ENCODE measurements around the gene ZSCAN1.

The ZSCAN1 gene

DNA sequence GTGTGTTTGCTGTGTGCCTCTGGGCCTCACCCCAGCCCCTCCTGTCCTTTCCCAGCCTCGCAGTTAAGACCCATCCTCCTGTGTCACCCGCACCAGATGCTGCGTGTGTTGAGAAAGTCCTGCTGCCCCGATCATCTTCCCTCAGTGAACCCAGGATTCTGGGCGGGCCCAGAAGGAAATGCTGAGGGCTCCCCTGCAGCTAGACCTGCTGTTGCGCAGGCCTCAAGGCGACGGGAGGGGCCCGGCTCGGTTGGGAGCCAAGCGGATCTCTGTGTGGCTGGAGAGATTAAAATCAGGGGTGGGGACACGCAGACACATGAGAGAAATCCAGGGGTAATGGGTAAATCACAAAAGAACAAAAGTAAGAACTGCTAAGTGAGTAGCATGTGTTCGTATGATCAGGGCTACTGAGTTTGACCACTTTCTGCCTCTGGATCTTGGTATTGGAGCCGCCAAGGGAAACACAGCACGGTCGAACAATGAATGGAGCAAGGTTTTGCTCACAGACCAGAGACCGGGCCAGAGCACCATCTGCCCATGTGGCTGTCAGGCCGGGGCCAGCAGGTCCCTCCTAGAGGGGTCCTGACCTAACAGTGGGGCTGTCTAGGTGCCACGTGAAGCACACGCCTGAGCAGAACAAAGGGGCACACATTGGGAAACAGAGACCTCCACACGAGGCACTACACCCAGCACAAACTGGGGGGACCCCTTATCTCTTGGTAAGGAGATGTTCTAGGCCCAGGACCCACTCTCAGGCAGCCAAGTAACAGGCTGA, 7.1 kb downstream of the ZSCAN1 start:
- DNase-seq: no peak

DNA sequence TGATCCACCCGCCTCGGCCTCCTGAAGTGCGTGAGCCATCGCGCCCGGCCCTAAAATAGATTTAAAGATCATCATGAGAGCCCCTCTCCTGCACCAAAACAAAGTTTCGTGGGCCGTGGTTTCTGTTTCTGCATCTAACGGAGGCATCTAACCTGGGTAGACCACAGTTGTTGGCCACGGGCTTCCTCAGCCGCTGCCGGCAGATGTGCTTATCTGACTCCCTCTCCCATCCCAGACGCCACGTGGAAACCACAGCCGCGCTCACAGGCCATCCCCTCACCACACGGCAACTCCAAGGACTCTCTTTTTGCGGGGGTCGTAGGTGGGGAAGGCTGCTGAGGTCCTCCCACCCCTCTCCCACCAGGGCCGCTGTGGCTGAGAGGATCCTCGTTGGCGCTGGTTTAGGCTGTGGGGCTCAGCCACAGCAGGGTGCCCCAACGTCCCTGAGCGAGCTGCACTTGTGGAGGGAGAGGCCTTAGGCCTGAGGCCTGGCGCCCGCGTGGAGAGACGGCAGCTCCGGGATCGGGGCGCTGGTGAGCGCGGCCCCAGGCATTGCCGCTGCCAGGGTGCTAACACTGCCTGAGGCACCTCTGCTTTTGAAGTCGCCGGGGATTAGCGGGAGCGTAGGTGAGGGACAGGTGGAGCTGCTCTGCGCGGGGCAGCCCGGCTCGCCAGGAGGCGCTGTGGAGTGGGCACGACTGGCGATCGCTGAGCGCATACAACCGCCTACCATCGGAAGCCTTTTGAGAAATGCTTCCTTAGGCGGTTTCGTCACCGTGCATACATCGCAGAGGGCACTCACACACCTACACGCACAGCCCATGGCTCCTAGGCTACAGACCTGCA, 8.9 kb downstream of the ZSCAN1 start:
- peak; percentile 13 for DNase-seq

DNA sequence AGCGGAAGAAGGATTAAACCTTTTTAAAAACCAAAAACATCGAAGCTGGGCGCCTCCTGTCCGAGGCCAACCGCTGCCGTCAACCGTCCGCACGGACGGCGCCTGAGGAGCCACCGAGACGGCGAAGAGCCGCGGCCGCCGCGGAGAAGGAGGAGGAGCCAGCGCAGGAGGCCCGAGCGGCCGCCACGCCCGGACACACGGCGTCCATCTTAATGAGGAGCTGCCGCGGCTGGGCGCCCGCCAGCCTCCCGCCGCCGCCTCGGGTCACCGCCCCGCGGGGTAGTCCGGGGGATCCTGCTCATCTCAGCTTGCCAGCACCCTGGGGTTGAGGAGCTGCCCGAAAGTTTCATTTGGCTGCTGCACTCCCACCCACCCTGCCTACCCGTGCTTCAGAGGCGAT, 10.6 kb downstream of the ZSCAN1 start:
- DNase-seq: peak; percentile 8

DNA sequence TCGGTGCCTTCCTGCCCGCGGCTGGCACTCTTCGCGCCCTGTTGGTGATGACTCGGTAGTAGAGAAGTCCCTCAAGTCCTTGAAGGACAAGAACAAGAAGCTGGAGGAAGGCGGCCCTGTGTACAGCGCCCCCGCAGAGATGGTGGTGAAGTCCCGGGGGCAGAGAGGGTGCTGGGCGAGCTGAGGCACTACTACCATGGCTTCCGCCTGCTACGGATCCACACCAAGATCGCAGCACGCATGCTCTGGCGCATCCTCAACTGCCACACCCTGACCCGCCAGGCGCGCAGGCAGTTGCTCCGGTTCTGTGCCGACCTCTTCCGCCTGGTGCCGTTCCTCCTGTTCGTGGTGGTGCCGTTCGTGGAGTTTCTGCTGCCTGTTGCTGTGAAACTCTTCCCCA, 11.1 kb downstream of the ZSCAN1 start:
- no peak for DNase-seq

DNA sequence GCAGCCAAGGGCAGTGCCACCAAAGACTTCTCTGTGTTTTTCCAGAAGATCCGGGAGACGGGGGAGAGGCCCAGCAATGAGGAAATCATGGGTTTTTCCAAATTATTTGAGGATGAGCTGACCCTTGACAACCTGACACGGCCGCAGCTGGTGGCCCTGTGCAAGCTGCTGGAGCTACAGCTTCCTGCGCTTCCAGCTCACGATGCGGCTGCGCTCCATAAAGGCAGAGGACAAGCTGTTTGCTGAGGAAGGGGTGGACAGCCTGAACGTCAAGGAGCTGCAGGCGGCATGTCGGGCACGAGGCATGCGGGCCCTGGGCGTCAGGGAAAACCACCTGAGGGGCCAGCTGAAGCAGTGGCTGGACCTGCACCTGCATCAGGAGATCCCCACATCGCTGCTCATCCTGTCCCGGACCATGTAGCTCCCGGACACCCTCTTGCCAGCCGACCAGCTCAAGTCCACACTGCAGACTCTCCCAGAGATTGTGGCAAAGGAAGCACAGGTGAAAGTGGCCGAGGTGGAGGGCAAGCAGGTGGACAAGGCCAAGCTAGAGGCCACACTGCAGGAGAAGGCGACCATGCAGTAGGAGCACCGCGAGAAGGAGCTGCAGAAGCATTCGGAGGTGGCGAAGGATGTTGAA, 11.7 kb downstream of the ZSCAN1 start:
- no peak for DNase-seq

DNA sequence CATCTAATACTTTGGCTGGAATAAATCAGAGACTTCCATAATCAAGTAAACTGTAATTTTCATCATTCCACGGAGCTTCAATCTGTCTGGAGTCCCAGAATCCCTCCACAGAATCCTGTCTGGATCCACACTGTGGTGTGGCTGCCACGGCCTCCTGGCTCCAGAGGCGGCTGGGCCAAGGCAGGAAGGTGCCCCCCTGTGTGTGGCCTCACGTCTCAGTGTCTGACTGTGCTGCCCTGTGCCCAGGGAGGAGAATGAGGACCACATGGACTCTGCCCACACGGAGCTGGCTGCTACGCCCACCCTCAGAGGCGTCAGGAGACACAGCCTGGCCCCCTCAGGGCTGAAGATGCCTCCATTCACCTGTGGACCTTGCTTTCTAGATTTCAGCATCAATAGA, 13.0 kb downstream of the ZSCAN1 start:
- no peak for DNase-seq

DNA sequence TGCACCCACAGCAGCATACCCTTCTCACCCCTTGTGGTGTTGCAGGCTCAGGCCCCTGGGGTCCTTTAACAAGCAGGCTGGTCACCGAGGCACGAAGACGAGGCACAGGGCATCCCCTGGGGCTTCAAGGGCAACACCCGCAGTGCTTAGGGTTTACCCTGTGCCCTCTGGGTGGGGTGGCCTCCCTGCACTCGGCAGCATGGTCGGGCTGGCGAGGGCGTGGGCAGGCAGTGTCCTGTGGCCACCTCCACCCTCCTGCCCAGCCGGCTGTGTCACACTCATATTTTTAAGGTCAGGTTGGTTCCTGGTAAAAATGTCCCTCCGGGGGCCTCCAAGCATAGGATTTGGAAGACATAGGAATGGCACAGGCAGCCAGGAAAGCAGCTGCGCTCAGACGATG, 13.8 kb downstream of the ZSCAN1 start:
- DNase-seq: no peak

DNA sequence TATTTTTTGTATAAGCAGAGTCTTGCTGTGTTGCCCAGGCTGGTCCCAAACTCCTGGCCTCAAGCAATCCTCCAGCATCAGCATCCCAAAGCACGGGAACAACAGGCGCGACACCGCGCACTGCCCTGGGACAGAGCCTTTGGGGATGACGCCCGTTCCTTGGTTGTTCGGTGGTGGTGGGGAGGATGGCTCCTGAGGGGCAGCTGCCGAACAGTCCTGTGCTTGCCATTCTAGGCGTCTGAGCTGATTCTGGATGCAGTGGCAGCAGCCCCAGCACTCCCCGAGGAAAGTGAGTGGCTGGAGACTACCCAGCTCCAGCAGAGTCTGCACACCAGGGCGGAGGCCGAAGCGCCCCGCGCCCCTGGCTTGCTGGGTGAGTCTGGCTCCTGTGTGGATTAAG, 18.4 kb downstream of the ZSCAN1 start:
- DNase-seq: no peak

DNA sequence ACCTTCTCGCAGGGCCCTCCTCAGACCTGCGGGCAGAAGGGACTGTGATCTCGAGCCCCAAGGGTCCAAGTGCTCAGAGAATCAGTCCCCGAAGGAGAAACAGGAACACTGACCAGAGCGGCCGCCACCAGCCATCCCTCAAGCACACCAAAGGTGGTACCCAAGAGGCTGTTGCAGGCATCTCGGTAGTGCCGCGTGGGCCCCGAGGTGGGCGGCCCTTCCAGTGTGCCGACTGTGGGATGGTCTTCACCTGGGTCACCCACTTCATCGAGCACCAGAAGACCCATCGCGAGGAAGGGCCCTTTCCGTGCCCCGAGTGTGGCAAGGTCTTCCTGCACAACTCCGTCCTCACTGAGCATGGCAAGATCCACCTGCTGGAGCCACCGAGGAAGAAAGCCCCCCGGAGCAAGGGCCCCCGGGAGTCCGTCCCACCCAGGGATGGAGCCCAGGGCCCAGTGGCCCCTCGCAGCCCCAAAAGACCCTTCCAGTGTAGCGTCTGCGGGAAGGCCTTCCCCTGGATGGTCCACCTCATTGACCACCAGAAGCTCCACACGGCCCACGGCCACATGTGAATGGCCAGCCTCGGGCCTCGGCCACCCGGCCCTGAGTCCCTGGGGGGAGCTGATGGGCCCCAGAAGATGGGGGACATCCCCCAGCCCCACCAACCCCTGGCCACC, 19.8 kb downstream of the ZSCAN1 start:
- DNase-seq: no peak

DNA sequence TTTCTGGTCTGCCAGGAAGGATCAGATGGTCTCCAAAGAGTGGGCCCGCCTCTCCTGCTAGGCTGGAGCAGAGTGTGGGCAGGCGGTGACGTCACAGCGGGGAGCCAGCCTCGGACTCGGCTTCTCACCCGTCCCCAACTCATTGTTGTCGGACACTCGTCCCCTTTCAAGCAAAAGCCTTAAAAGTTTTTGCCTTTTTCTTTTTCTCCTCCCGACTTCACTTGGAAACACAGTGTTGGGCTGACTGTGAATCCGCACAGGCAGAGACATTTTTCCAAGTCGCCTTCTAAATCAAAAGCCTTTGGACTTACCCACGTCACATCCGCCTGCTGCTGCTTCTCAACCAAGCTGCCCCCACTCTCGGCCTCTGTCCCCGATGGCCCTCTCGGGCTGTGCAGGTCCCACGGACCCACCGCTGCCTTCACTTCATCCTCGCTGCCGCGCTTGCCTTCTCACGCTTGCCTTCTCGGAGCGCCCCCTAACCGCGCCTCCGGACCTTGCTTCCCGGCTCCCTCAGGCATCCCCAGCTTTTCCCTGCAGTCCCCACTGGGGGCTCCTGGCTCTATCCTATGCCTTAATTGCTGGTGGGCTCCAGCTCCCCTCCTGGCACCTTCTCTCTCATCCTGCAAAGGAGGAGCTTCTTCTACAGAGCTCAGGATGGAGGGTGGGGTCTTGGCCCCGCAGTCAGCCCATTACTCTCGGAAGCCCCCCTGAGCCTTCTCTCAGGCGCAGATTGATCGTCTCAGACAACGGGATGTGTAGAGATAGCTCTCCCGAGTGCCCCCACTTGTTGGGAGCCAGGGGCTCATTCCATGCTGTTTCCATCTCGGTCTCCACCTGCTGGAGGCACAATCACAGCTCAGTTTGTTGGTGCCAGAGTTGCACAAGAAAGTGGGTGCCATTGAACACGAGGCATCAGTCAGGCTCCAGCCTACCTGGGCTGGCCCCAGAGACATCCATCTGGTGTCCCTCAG, 21.4 kb downstream of the ZSCAN1 start:
- DNase-seq: no peak

DNA sequence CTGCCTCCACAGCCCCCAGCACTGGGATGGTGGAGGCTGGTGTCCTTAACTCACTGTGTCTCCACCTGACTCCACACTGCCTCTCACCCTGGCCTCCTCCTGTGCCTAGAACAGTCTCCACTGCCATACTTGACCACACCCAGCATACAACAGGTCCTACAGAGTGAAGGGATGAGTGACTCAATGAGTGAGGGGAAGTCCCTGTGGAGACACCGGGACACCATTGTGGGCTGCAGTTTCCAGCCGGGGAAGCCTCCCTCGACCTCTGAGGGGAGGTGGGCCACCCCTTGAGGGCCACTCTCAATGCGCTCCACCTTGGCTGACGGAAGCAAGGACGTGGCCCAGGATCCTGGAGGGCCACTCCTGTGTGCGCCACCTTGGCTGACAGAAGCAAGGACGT, 22.4 kb downstream of the ZSCAN1 start:
- no peak for DNase-seq

DNA sequence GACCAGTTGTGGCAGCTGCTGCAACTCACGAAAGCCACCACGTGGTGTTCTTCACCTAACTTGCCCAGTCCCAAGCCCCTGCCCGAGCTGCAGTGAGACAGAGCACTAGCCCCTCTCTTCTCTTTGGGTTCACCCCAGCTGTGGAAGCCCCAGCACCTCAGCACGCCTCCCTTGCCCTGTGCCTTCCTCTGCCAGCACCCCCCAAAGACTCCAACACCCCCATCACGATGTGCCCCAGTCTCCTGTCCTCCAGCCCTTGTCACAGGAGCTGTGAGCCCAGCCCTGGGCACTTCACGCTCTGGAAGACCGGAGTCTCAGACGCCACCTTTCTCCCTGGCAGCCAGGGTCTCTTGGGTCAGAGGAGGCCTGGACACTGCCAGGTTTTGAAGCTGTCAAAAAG, 23.0 kb downstream of the ZSCAN1 start:
- no peak for DNase-seq

DNA sequence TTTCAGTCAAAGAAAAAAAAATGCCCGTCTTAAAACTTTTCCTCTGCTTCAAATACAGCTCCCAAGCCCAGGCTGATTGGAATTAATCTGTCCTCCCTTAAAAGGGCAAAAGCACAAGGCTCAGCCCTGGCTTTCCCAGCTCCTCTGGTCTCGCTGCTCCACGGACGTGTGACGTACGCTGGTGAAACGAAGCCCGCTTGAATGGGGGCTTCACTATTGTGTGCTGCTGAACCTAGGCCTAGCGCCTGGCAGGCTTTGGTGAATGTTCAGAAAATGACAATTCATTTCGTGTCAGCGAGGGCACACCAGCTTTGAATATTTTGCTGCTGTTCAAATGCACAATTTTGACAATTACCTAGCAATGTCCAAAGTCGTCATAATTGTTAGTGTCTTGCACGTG, 24.6 kb downstream of the ZSCAN1 start:
- no peak for DNase-seq

DNA sequence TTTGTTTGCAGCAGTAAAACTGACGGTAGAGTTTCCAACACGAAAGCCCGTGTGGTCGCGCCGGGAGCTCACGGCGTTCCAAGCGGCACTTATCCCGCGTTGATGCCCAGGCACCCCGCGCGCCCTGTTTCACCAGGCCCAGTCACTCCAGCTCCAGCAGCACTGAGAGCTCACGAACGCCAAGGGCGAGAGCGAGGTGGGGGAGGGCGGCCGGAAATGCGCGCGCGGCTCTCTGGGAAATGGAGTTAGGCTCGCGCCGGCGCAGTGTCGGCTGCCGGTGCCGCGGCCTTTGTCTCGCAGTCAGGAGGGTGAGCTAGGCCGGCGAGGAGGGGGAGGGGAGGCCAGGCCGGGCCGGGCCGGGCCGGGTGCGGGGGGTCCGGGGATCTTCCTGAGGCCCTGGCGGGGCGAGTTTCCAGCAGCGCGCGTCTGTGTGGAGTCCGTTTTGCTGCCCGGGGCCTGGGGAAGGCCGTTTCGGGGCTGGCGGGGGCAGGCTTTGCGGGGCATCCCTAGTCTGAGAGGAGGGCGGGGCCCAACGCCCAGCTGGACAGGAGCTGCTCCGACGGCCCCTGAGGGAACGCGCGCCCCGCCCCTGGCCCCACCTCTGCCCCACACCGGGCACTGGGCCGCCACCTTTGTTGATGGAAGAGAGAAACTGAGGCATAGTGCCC, 25.3 kb downstream of the ZSCAN1 start, which contains the start of gene ZNF135:
TSS of gene ZNF135 (plus strand) at position 280 of the 668 bp plus-strand sequence. CDS start 721 bp downstream, outside the sequence.
- DNase-seq: peak; percentile 56

DNA sequence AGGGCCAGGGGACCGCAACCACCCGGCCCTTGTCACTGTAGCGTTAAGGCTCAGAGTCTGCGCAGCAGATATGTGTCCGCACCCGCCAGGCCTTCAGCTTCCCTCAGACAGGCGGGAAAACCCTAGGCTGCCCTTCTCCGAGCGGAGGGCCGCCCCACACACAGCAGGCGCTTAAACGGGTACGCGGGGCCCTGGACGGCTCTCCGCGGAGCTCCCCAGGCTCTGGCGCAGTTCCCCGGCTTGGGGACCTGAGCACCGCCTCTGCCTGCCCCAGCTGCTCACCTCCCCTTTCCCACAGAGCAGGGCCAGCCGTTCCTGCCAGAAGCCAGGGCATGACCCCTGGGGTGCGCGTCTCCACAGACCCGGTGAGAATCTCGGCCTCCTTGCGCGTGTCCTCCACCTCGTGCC, 25.9 kb downstream of the ZSCAN1 start:
- DNase-seq: no peak

DNA sequence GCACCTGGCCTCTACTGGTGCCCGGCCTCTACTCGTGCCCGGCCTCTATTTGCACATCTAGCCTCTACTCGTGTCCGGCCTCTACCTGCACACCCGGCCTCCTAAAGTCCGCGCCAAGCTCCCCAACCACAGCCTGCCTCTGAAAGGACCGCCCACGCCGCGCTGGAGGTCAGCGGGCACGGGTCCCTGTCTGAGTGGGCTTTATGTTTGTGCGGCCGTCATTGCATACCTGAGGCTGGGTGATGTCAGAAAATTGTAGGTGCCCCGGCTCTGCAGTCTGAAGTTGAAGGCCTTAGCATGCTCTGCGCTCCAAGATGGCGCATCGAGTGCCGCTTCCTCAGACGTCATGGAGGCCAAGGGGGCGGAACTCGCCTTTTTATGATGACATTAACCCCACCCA, 26.4 kb downstream of the ZSCAN1 start:
- no peak for DNase-seq

DNA sequence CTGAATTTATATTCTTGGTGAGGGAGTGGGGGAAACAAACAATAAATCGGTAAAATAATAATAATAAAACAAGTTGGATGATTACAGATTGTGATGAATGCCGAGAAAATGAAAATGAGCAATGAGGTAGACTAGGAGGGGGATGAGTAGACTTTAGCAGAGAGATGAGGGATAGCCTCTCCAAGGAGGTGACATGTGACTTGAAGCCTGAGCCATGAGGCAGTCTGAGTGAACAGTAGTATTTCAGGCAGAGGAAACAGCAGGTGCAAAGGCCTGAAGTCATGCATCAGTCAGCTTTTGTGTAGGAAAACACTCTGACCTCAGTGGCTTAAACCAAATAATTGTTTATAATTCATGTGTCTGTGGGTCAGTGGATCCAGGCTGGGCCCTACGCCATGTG, 29.9 kb downstream of the ZSCAN1 start:
- no peak for DNase-seq

DNA sequence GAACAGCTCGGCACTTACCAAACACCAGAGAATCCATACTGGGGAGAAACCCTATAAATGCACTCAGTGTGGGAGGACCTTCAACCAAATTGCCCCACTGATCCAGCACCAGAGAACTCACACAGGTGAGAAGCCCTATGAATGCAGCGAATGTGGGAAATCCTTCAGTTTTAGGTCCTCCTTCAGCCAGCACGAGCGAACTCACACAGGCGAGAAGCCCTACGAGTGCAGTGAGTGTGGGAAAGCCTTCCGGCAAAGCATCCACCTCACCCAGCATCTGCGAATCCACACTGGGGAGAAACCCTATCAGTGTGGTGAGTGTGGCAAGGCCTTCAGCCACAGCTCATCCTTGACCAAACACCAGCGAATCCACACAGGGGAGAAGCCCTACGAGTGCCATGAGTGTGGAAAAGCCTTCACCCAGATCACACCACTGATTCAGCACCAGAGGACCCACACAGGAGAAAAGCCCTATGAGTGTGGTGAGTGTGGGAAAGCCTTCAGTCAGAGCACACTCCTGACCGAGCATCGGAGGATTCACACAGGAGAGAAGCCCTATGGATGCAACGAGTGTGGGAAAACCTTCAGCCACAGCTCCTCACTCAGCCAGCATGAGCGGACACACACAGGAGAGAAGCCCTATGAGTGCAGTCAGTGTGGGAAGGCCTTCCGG, 33.6 kb downstream of the ZSCAN1 start:
- peak; percentile 15 for DNase-seq

DNA sequence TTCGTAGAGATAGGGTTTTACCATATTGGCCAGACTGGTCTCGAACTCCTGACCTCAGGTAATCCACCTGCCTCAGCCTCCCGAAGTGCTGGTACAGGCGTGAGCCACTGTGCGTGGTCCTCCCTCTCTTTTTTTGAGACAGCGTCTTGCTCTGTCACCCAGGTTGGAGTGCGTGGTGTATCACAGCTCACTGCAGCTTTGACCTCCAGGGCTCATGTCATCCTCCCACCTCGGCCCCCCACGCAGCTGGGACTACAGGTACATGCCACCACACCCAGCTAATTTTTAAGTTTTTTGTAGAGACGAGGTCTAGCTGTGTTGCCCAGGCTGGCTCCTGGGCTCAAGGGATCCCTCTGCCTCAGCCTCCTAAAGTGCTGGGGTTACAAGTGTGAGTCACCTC, 46.0 kb downstream of the ZSCAN1 start:
- DNase-seq: no peak

DNA sequence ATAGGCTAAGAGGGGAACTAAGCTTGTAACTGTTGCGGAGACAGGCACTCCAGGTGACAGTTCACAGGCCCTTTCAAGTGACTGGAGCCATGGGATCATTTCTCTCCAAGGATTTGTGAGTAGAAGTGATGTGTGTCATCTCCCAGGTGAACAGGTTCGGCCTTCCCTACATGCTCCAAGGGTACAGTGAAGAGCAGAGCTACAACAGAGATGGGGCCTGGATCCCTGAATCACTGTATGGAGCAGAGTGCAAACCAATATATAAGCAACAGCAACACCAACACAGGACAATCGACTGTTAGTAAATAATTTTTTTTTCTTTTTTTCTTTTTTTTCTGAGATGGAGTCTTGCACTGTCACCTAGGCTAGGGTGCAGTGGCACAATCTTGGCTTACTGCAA, 49.2 kb downstream of the ZSCAN1 start:
- no peak for DNase-seq
